Adrenal gland (tissue), 12 donors: ENCODE results near the gene PTPRE. TPM values are rescaled to one million over a fixed set of nuclear protein-coding genes. Genes with fewer than 3 reads are reported as not detected.

Experiments used
- DNase-seq, 7 donors: peaks; one replicate each; pipeline ENCODE4 v3.0.0-alpha.2; 2019 to 2020
- H3K27ac ChIP-seq, 5 donors: fragments of 200-600 bp; sonication (generic) in 4 of 5; 1 replicate in 3 of 5; 2 replicates in 2 of 5; pipeline versions ENCODE4 v1.5.1 to v1.8.0; 2016 to 2020; ENCODE audit warnings: mild to moderate bottlenecking in 1 of 5
- H3K27me3 ChIP-seq: fragments of 200-600 bp; 2 replicates; pipeline ENCODE4 v1.8.0; 2021
- H3K36me3 ChIP-seq, 2 donors: fragments of 200-600 bp; replicated peaks in 1 of 2; 1 replicate in 1 of 2; 2 replicates in 1 of 2; pipeline versions ENCODE4 v1.5.1 to v1.8.0; 2018 to 2022
- H3K4me1 ChIP-seq, 2 donors: fragments of 200-600 bp; replicated peaks in 1 of 2; 1 replicate in 1 of 2; 2 replicates in 1 of 2; pipeline versions ENCODE4 v1.5.1 to v1.8.0; 2018 to 2021
- H3K4me3 ChIP-seq, 4 donors: fragments of 200-600 bp; sonication (generic) in 3 of 4; one replicate each; pipeline ENCODE4 v1.5.1; 2016 to 2018
- H3K9me3 ChIP-seq, 3 donors: fragments of 200-600 bp; sonication (generic) in 1 of 3; replicated peaks in 1 of 3; 1 replicate in 2 of 3; 2 replicates in 1 of 3; pipeline versions ENCODE4 v1.5.1 to v1.8.0; 2016 to 2021
- POLR2A ChIP-seq, 2 donors: fragments of 450-650 bp; IDR thresholded peaks; one replicate each; pipeline ENCODE4 v1.6.1; 2017; ENCODE audit warnings: antibody characterized with exemption in 2 of 2, mild to moderate bottlenecking in 2 of 2, moderate library complexity in 1 of 2
- WGBS, 4 donors: extraction: QIAGEN DNeasy Blood & Tissue Kit in 2 of 4; methylation state at CpG; one replicate each; pipeline versions ENCODE4 v1.1.5 to v1.1.7; 2013 to 2017; 5-methylcytosine and 5-hydroxymethylcytosine counted together
- intact Hi-C, 2 donors: fragments of 100-400 bp; cut with DNase I; formaldehyde crosslinking; loops; one replicate each; pipeline versions ENCODE4 v1.14.1 to v1.15.0; 2022 to 2023
- polyA plus RNA-seq, 3 donors: library from polyadenylated mRNA; stranded (reverse); fragments of 200-250 nt in 2 of 3; fragments of 350-450 nt in 1 of 3; fragmentation: Illumina TruSeq in 1 of 3; extraction: RNeasy Lipid Tissue Mini Kit (QIAGEN cat#74804) in 1 of 3; gene quantifications; one replicate each; pipeline ENCODE4 v1.2.3, GENCODE V29; 2013 to 2014
- total RNA-seq, 9 donors: library from RNA; depleted of rRNA in 4 of 9; stranded (reverse); fragments of >200 nt in 4 of 9; fragments of 120-200 nt in 1 of 9; fragmentation: NEBNext Ultra II Directional in 1 of 9; extraction: Animal tissue kit (Norgen Biotek cat#: 25700) in 1 of 9; gene quantifications; one replicate each; pipeline versions ENCODE4 v1.1.0 to v1.2.4, GENCODE V29; 2013 to 2023
- TF ChIP-seq, protein P1 (sequence below), 6 experiments: fragments of 450-650 bp in 4 of 6; fragments of 200-600 bp in 2 of 6; sonication (generic) in 1 of 6; IDR thresholded peaks; 1 replicate in 5 of 6; 2 replicates in 1 of 6; pipeline versions ENCODE4 v1.5.1 to v1.8.0; 2016 to 2021; ENCODE audit warnings: antibody characterized with exemption in 6 of 6, mild to moderate bottlenecking in 2 of 6, moderate library complexity in 1 of 6
- donor health status: healthy with polysubstance abuse.
- donor health status: Bipolar disorder and iron deficiency.
- donor health status: DM: yes; HTN: yes; CAD: no.
- donor health status: DM: no; HTN: no; CAD: no.
- donor health status: DM: no; HTN: no; CAD: no.
- donor health status: DM: yes; HTN: yes; CAD: no.

Gene PTPRE
- total and polyA plus RNA-seq, 12 donors: 7.6 to 52.8 (median 41.0) TPM

GRCh38 chr10:127872011-127872761 is 34.7 kb upstream of the PTPRE start:
- WGBS, 4 donors: 75 to 84% (median 79%) methylated on average over 14 to 23 of the region's 23 CpGs
- TF ChIP-seq, protein P1, sequence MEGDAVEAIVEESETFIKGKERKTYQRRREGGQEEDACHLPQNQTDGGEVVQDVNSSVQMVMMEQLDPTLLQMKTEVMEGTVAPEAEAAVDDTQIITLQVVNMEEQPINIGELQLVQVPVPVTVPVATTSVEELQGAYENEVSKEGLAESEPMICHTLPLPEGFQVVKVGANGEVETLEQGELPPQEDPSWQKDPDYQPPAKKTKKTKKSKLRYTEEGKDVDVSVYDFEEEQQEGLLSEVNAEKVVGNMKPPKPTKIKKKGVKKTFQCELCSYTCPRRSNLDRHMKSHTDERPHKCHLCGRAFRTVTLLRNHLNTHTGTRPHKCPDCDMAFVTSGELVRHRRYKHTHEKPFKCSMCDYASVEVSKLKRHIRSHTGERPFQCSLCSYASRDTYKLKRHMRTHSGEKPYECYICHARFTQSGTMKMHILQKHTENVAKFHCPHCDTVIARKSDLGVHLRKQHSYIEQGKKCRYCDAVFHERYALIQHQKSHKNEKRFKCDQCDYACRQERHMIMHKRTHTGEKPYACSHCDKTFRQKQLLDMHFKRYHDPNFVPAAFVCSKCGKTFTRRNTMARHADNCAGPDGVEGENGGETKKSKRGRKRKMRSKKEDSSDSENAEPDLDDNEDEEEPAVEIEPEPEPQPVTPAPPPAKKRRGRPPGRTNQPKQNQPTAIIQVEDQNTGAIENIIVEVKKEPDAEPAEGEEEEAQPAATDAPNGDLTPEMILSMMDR (IDR thresholded peaks at IDR 0.05): no peak
- no peak for TF ChIP-seq POLR2A (IDR thresholded peaks at IDR 0.05)
- DNase-seq: peak in 1 of 7 donors; percentile 41
- Histone ChIP-seq H3K4me3 (no peak overlapping the region), H3K4me1 (no peaks in the 10 kb centered on the region), H3K27me3 (no peaks in the 10 kb centered on the region), H3K9me3 (no peaks in the 10 kb centered on the region), H3K36me3 (no peaks in the 10 kb centered on the region), H3K27ac (no peak overlapping the region)
- intact Hi-C loops: loop anchor here in 1 of 2 donors (10.0 kb wide), 1 partner anchor 283 kb away; no protein-coding TSS in a partner anchor

DNA sequence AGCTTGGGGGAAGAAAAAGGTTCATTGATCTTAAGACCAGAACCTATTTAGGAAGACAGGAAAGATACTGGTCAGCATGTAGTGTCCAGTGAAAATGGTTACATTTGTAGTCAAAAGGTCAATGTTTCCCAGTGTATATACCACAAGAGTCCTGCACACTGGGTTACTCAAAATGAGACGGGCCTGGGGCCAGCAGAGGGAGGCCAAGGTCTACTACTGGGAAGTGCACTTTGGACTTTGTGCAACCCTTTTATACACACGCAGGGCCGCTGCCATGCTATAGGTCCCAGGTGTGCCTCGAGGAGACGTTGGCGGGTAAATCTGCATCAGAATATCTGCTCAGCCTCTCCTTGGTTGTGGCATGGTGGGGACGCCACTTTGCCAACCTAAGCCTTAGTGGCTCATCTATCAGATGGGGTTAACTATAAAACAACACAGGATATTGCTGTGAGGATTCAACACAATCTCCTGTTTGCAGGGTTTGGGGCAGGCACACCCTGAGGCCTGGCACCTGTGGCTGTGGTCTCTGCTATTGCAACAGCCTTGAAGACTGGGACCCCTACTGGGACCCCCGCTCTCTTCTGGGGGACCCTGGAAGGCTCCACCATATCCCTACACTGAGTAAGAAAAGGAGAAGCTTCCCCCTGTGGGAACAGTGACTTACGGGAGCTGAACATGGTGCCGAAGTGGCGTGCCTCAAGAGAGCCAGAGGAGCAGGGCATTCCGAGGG is 33.9 kb upstream of the PTPRE start:
- WGBS, 4 donors: 84 to 88% (median 85%) methylated on average over 6 to 12 of the region's 12 CpGs
- Histone ChIP-seq H3K4me3 (no peak overlapping the region), H3K4me1 (no peaks in the 10 kb centered on the region), H3K36me3 (no peaks in the 10 kb centered on the region), H3K27ac (no peak overlapping the region), H3K27me3 (no peaks in the 10 kb centered on the region), H3K9me3 (no peaks in the 10 kb centered on the region)
- peak in 2 of 7 donors; percentile 31 to 50 for DNase-seq
- intact Hi-C loops: loop anchor here in 1 of 2 donors (10.0 kb wide), 1 partner anchor 282 kb away; no protein-coding TSS in a partner anchor
- no peak for TF ChIP-seq POLR2A (IDR thresholded peaks at IDR 0.05)
- TF ChIP-seq, protein P1 (IDR thresholded peaks at IDR 0.05): peak in 2 of 6 experiments; percentile 12 to 27

- Histone ChIP-seq H3K4me1 (no peaks in the 10 kb centered on the region), H3K4me3 (no peak overlapping the region), H3K27ac (no peak overlapping the region), H3K27me3 (no peaks in the 10 kb centered on the region), H3K36me3 (no peaks in the 10 kb centered on the region), H3K9me3 (no peaks in the 10 kb centered on the region)
- no peak for TF ChIP-seq POLR2A (IDR thresholded peaks at IDR 0.05)
- TF ChIP-seq, protein P1 (IDR thresholded peaks at IDR 0.05): no peak
- DNase-seq: no peak
- 81 to 87% (median 86%) methylated on average over 11 of the region's 11 CpGs for WGBS, 4 donors
- intact Hi-C loops: loop anchor here in 1 of 2 donors (10.0 kb wide), 1 partner anchor 281 kb away; no protein-coding TSS in a partner anchor
These were observed 32.9 kb upstream of the PTPRE start for GRCh38 chr10:127873901-127874470.
